Sigmoid colon (tissue), 4 donors: ENCODE results near the gene SIK2.

ENCODE experiments used
- POLR2A ChIP-seq, 2 donors: fragments of 450-650 bp; IDR thresholded peaks; one replicate each; pipeline ENCODE4 v1.6.1; 2016; ENCODE audit warnings: antibody characterized with exemption in 2 of 2, mild to moderate bottlenecking in 2 of 2, moderate library complexity in 2 of 2
- POLR2AphosphoS5 ChIP-seq, 4 donors: sonication (generic); formaldehyde crosslinking; IDR thresholded peaks; one replicate each; pipeline ENCODE4 v1.6.1; 2017; ENCODE audit warnings: antibody characterized with exemption in 4 of 4
- TF ChIP-seq, protein P1 (sequence below), 4 experiments: fragments of 450-650 bp in 3 of 4; fragments of 200-600 bp in 1 of 4; IDR thresholded peaks; one replicate each; pipeline ENCODE4 v1.5.1; 2016 to 2019; ENCODE audit warnings: antibody characterized with exemption in 4 of 4, mild to moderate bottlenecking in 3 of 4, moderate library complexity in 2 of 4

DNA sequence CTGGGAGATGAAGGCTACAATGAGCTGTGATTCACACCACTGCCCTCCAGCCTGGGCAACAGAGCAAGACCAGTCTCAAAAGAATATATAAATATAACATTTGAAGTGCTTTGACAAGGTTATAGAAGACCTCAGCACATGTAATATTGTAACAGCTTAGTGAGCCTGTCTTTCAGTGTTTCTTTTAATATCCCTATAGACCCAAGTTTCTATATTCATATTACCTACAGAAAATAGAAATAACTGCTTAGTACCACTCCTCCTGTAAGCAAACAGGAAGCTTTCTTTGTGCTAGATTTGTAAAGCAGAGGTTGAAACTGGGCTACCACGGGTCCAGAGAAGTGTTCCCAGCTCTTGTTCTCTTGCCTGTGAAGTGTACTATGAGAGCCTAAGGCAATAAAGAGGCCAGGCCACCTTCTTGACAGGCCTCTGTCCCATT is 95.7 kb downstream of the SIK2 start:
- no peak for TF ChIP-seq POLR2A (IDR thresholded peaks at IDR 0.05)
- TF ChIP-seq, protein P1, sequence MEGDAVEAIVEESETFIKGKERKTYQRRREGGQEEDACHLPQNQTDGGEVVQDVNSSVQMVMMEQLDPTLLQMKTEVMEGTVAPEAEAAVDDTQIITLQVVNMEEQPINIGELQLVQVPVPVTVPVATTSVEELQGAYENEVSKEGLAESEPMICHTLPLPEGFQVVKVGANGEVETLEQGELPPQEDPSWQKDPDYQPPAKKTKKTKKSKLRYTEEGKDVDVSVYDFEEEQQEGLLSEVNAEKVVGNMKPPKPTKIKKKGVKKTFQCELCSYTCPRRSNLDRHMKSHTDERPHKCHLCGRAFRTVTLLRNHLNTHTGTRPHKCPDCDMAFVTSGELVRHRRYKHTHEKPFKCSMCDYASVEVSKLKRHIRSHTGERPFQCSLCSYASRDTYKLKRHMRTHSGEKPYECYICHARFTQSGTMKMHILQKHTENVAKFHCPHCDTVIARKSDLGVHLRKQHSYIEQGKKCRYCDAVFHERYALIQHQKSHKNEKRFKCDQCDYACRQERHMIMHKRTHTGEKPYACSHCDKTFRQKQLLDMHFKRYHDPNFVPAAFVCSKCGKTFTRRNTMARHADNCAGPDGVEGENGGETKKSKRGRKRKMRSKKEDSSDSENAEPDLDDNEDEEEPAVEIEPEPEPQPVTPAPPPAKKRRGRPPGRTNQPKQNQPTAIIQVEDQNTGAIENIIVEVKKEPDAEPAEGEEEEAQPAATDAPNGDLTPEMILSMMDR (IDR thresholded peaks at IDR 0.05), result no peak
- no peak for TF ChIP-seq POLR2AphosphoS5 (IDR thresholded peaks at IDR 0.05)
